GM12878 (cell line): ENCODE results near the gene VEPH1. TPM values are rescaled to one million over a fixed set of nuclear protein-coding genes. Genes with fewer than 3 reads are reported as not detected.
A peak's percentile ranks its signal among the peaks of the same experiment; 100 is the strongest.

Experiments used
- ATAC-seq: fragments of 200-7000 bp; cut with Tn5 transposase; 3 replicates; pipeline ENCODE4 v1.9.1; 2020; ENCODE audit warnings: mild to moderate bottlenecking, moderate library complexity
- BruUV-seq: library from RNA; stranded (reverse); fragments of 400-500 nt; replicated peaks from 2 replicates; lab custom pipeline; 2021; lab: Mats Ljungman, UMichigan
- CTCF ChIA-PET: fragments of 300-600 bp; sonication (Branson Sonifier 250); formaldehyde crosslinking; extraction: SDS; loops from one replicate; lab custom pipeline; 2021; ENCODE audit warnings: inconsistent platforms; lab: Yijun Ruan, JAX
- POLR2A ChIA-PET: fragments of 350-600 bp; formaldehyde crosslinking; extraction: SDS; loops from one replicate; lab custom pipeline; 2021; ENCODE audit warnings: inconsistent platforms; lab: Charles Lee
- RAD21 ChIA-PET: fragments of 300-600 bp; sonication (Branson Sonifier 250); formaldehyde crosslinking; loops from one replicate; lab custom pipeline; 2023; ENCODE audit warnings: antibody characterized with exemption; ENCODE audit not compliant: unreplicated experiment; lab: Charles Lee
- SMC1A ChIA-PET: fragments of 300-600 bp; sonication (Branson Sonifier 250); formaldehyde crosslinking; loops from one replicate; lab custom pipeline; 2023; ENCODE audit not compliant: unreplicated experiment, uncharacterized antibody; lab: Charles Lee
- DNase-seq: peaks from one replicate; pipeline ENCODE4 v3.0.0-alpha.2; 2011; ENCODE audit warnings: low read depth, low spot score
- FAIRE-seq: peaks from 3 replicates; lab custom pipeline; 2011; peaks lifted over from hg19 to GRCh38; lab: Jason Lieb, UNC
- H2AFZ ChIP-seq: 2 replicates; pipeline ENCODE4 v1.6.0; 2011; ENCODE audit warnings: low read depth, low read length, control low read depth; ENCODE audit not compliant: control insufficient read depth
- H3K27ac ChIP-seq: 2 replicates; pipeline ENCODE4 v1.5.1; 2011; ENCODE audit warnings: control low read depth; ENCODE audit not compliant: control insufficient read depth, insufficient read depth
- H3K27me3 ChIP-seq, 2 experiments: replicated peaks in 1 of 2; 2 replicates each; pipeline versions ENCODE4 v1.6.0 to v1.6.1; 2011; ENCODE audit warnings: low read length in 1 of 2; ENCODE audit not compliant: control insufficient read depth in 2 of 2, insufficient read depth in 2 of 2
- H3K36me3 ChIP-seq, 2 experiments: 2 replicates each; pipeline ENCODE4 v1.5.1; 2011; ENCODE audit warnings: low read length in 1 of 2; ENCODE audit not compliant: control insufficient read depth in 2 of 2, insufficient read depth in 2 of 2
- H3K4me1 ChIP-seq: 2 replicates; pipeline ENCODE4 v1.6.1; 2011; ENCODE audit warnings: mild to moderate bottlenecking, low read length, moderate library complexity, mixed read lengths; ENCODE audit not compliant: control insufficient read depth, insufficient read depth
- H3K4me2 ChIP-seq: 2 replicates; pipeline ENCODE4 v1.6.0; 2011; ENCODE audit warnings: control low read depth; ENCODE audit not compliant: control insufficient read depth, insufficient read depth
- H3K4me3 ChIP-seq: fragments of 200-600 bp; sonication (generic); 2 replicates; pipeline ENCODE4 v1.5.1; 2016
- H3K79me2 ChIP-seq: 2 replicates; pipeline ENCODE4 v1.6.0; 2011; ENCODE audit warnings: low read length; ENCODE audit not compliant: control insufficient read depth, insufficient read depth
- H3K9ac ChIP-seq: 2 replicates; pipeline ENCODE4 v1.8.0; 2011; ENCODE audit warnings: low read length, control low read depth, mixed read lengths; ENCODE audit not compliant: control insufficient read depth, insufficient read depth
- H3K9me3 ChIP-seq: replicated peaks from 3 replicates; pipeline ENCODE4 v1.5.1; 2011; ENCODE audit warnings: mild to moderate bottlenecking, low read length; ENCODE audit not compliant: control insufficient read depth, insufficient read depth
- H4K20me1 ChIP-seq: 2 replicates; pipeline ENCODE4 v1.6.0; 2011; ENCODE audit not compliant: control insufficient read depth, insufficient read depth
- BCLAF1 ChIP-seq: fragments of 450-650 bp; IDR thresholded peaks from 2 replicates; pipeline ENCODE4 v1.6.1; 2017; ENCODE audit warnings: antibody characterized with exemption, mild to moderate bottlenecking, moderate library complexity
- CHD4 ChIP-seq: fragments of 200-600 bp; sonication (generic); IDR thresholded peaks from 2 replicates; pipeline ENCODE4 v1.6.1; 2016; ENCODE audit warnings: mild to moderate bottlenecking
- DPF2 ChIP-seq: fragments of 450-650 bp; IDR thresholded peaks from 2 replicates; pipeline ENCODE4 v1.6.1; 2017; ENCODE audit warnings: mild to moderate bottlenecking
- FOS ChIP-seq: IDR thresholded peaks from 3 replicates; pipeline ENCODE4 v1.6.1; 2011; ENCODE audit warnings: borderline replicate concordance; ENCODE audit not compliant: insufficient read length; ENCODE audit errors: extremely low read depth
- FOXM1 ChIP-seq: IDR thresholded peaks from 2 replicates; pipeline ENCODE4 v1.6.1; 2012; ENCODE audit warnings: low read depth, mild to moderate bottlenecking, inconsistent platforms, low read length, moderate library complexity
- HDGF ChIP-seq: fragments of 450-650 bp; IDR thresholded peaks from 2 replicates; pipeline ENCODE4 v1.6.1; 2016; ENCODE audit warnings: antibody characterized with exemption
- IKZF2 ChIP-seq, 2 experiments: fragments of 450-650 bp; IDR thresholded peaks; 2 replicates each; pipeline ENCODE4 v1.6.1; 2017; ENCODE audit warnings: mild to moderate bottlenecking in 2 of 2, moderate library complexity in 2 of 2
- JUND ChIP-seq: IDR thresholded peaks from 2 replicates; pipeline ENCODE4 v1.6.1; 2012; ENCODE audit warnings: low read depth, mild to moderate bottlenecking, low read length, improper control_type of control experiment, moderate library complexity
- MAX ChIP-seq: IDR thresholded peaks from 2 replicates; pipeline ENCODE4 v1.6.1; 2012; ENCODE audit warnings: low read depth, low read length, improper control_type of control experiment
- NFIC ChIP-seq: IDR thresholded peaks from 2 replicates; pipeline ENCODE4 v1.6.1; 2012; ENCODE audit warnings: low read depth, mild to moderate bottlenecking, inconsistent platforms, low read length, moderate library complexity
- NFYB ChIP-seq: IDR thresholded peaks from 2 replicates; pipeline ENCODE4 v1.6.1; 2011; ENCODE audit warnings: low read depth, mild to moderate bottlenecking, low read length, improper control_type of control experiment, moderate library complexity; ENCODE audit not compliant: insufficient read depth
- PML ChIP-seq: IDR thresholded peaks from 2 replicates; pipeline ENCODE4 v1.6.1; 2012; ENCODE audit warnings: low read length, inconsistent platforms
- POLR2AphosphoS5 ChIP-seq: IDR thresholded peaks from 2 replicates; pipeline ENCODE4 v1.6.1; 2011; ENCODE audit warnings: mild to moderate bottlenecking, low read length, inconsistent platforms
- RFX5 ChIP-seq: IDR thresholded peaks from 2 replicates; pipeline ENCODE4 v1.6.1; 2011; ENCODE audit warnings: low read depth, low read length, improper control_type of control experiment
- SIX5 ChIP-seq: IDR thresholded peaks from 2 replicates; pipeline ENCODE4 v1.6.1; 2011; ENCODE audit warnings: mild to moderate bottlenecking, low read depth, low read length, moderate library complexity; ENCODE audit not compliant: severe bottlenecking
- SMC3 ChIP-seq: IDR thresholded peaks from 2 replicates; pipeline ENCODE4 v1.6.1; 2011; ENCODE audit warnings: low read length, improper control_type of control experiment, borderline replicate concordance
- SUZ12 ChIP-seq: fragments of 200-600 bp; sonication (generic); IDR thresholded peaks from one replicate; pipeline ENCODE4 v1.6.1; 2018; ENCODE audit warnings: antibody characterized with exemption, mild to moderate bottlenecking; ENCODE audit not compliant: unreplicated experiment
- TAF1 ChIP-seq: IDR thresholded peaks from 2 replicates; pipeline ENCODE4 v1.6.1; 2011; ENCODE audit warnings: mild to moderate bottlenecking, low read depth, low read length, borderline replicate concordance
- ZBTB11 ChIP-seq: fragments of 450-650 bp; formaldehyde crosslinking; IDR thresholded peaks from 2 replicates; pipeline ENCODE4 v1.5.0; 2022; ENCODE audit warnings: mild to moderate bottlenecking, missing genetic modification characterization
- ZNF24 ChIP-seq: fragments of 450-650 bp; IDR thresholded peaks from 2 replicates; pipeline ENCODE4 v1.6.1; 2017; ENCODE audit warnings: antibody characterized with exemption, mild to moderate bottlenecking
- WGBS: methylation state at CpG from one replicate; pipeline ENCODE4 v1.1.6; 2016; ENCODE audit warnings: low lambda C conversion rate; ENCODE audit not compliant: insufficient replicate concordance, insufficient coverage; ENCODE audit errors: missing lambda C conversion rate; 5-methylcytosine and 5-hydroxymethylcytosine counted together
- in situ Hi-C: fragments of 300-500 bp; cut with MboI; formaldehyde crosslinking; loops from 9 replicates; pipeline ENCODE4 v1.14.3; 2018; ENCODE audit warnings: mixed read lengths
- intact Hi-C: fragments of 100-400 bp; cut with micrococcal nuclease; formaldehyde crosslinking; loops from one replicate; pipeline ENCODE4 v1.14.2; 2022; ENCODE audit not compliant: unreplicated experiment
- polyA plus RNA-seq, 11 experiments: library from polyadenylated mRNA; depleted of rRNA in 4 of 11; unstranded in 6 of 11; stranded (reverse) in 5 of 11; fragments of >200 nt; fragmentation: Nextera tagmentation in 4 of 11; fragmentation: Illumina TruSeq in 1 of 11; extraction: Ambion mirVana in 4 of 11; extraction: Trizol in 1 of 11; gene quantifications; 1 replicate in 1 of 11; 2 replicates in 10 of 11; pipeline versions ENCODE4 v1.2.1 to v1.2.3, GENCODE V29; 2011 to 2016; ENCODE audit warnings: inconsistent platforms in 2 of 11, missing spikeins in 2 of 11, low read depth in 1 of 11
- total RNA-seq, 4 experiments: library from RNA; depleted of rRNA in 3 of 4; stranded (reverse); fragments of >200 nt in 3 of 4; fragmentation: Illumina TruSeq in 1 of 4; extraction: Trizol in 1 of 4; gene quantifications; 2 replicates each; pipeline versions ENCODE4 v1.2.1 to v1.2.3, GENCODE V29; 2013 to 2021

The VEPH1 gene
- total and polyA plus RNA-seq, 10 of the 15 experiments (the other 5 are each of a cell fraction or from before 2014, with no cell fraction given) = 0.04 to 0.26 (median 0.17) TPM; not detected in 7

GRCh38 chr3:157271283-157271882, 231.8 kb downstream of the VEPH1 start:
- Histone ChIP-seq H3K79me2 (no peaks in the 10 kb centered on the region), H3K27ac (no peak overlapping the region), H3K4me1 (no peaks in the 10 kb centered on the region), H2AFZ (no peak overlapping the region), H3K4me3 (no peak overlapping the region), H3K27me3 (no peaks in the 10 kb centered on the region)
- intact Hi-C loops = no loop called here
- ChIA-PET POLR2A (no interaction called here), CTCF (no interaction called here), RAD21 (no interaction called here)
- ATAC-seq (peak; percentile 19; the same call in 1 of the 3 replicates), DNase-seq (no peak), FAIRE-seq (no peak)
- BruUV-seq = no TSS peak
- in situ Hi-C loops = no loop called here
- no peak for TF ChIP-seq DPF2
- no peak for TF ChIP-seq TAF1
- no peak for TF ChIP-seq NFIC
- TF ChIP-seq CHD4 = no peak
- no peak for TF ChIP-seq NFYB
- TF ChIP-seq IKZF2 (IDR thresholded peaks at IDR 0.05) = no peak
- no peak for TF ChIP-seq POLR2AphosphoS5
- no peak for TF ChIP-seq ZBTB11 (CRISPR knock-in tag)
- no peak for TF ChIP-seq SUZ12
- no peak for TF ChIP-seq PML
- TF ChIP-seq JUND = no peak
- no peak for TF ChIP-seq HDGF
- TF ChIP-seq SIX5 = no peak
- no peak for TF ChIP-seq SMC3
- TF ChIP-seq ZNF24 = no peak
- no peak for TF ChIP-seq FOXM1
- TF ChIP-seq BCLAF1 = no peak
- TF ChIP-seq FOS = no peak
- TF ChIP-seq RFX5 = no peak
- TF ChIP-seq MAX = no peak
- TF ChIP-seq, all 136 proteins: peak for 0
- SMC1A ChIA-PET = no interaction called here
- Histone ChIP-seq H3K9ac (no peak overlapping the region), H3K4me2 (no peak overlapping the region), H3K9me3 (no peaks in the 10 kb centered on the region), H3K36me3 (no peaks in the 10 kb centered on the region), H4K20me1 (no peaks in the 10 kb centered on the region)
- 42% methylated on average over 8 of the region's 8 CpGs for WGBS
